ENCODE results near the gene SCGB1D2. TPM values are rescaled to one million over a fixed set of nuclear protein-coding genes. Genes with fewer than 3 reads are reported as not detected.
"Not testable (repeated sequence)": the region's sequence is repeated elsewhere in the genome, so short reads cannot be mapped to it uniquely, and the experiment has no call there.

Gene SCGB1D2
- not detected for total RNA-seq

DNA sequence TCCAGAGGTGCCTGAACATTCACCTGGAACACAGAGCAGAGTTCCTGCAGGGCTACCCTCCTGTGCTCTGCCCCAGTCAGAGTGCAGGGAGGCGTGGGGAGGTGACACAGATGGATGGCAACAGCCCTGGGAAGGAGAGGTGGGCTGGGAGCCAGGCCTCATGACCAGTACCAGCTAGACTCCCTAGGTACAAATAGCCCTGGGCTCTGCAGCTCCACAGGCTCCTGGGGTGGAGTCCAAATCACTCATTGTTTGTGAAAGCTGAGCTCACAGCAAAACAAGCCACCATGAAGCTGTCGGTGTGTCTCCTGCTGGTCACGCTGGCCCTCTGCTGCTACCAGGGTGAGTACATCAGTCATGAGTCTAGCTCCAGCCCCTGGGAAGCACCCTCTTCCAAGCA lies at the start of gene SCGB1D2:
Gene SCGB1D2, plus strand, starts transcription at position 219 of the 400 bp plus-strand sequence. Its CDS starts 69 bp downstream, at position 288.
- 4 to 19% methylated on average over 3 of the region's 3 CpGs for WGBS, 2 donors
- DNase-seq (peak; percentile 53 to 84 (median 77)), ATAC-seq (peak; percentile 89)
- Histone ChIP-seq H3K4me3 (no peak within 1 kb of the TSS), H3K4me1 (peaks cover 4% of the 10 kb centered on the region), H3K36me3 (replicated peaks in 1 of 2; ENCODE audit: insufficient read depth in 1 of 2, low read depth in 2 of 2) (no peaks in the 10 kb centered on the region), H3K27me3 (no peaks in the 10 kb centered on the region), H3K9me3 (no peaks in the 10 kb centered on the region), H3K27ac (peak within 1 kb of the TSS in 3 of 4 donors; percentile 3 to 36 (median 28))
- intact Hi-C loops (cut with DNase I): no loop called here
- TF ChIP-seq POLR2A (IDR thresholded peaks at IDR 0.05): no peak
- no peak for TF ChIP-seq CTCF (IDR thresholded peaks at IDR 0.05)

DNA sequence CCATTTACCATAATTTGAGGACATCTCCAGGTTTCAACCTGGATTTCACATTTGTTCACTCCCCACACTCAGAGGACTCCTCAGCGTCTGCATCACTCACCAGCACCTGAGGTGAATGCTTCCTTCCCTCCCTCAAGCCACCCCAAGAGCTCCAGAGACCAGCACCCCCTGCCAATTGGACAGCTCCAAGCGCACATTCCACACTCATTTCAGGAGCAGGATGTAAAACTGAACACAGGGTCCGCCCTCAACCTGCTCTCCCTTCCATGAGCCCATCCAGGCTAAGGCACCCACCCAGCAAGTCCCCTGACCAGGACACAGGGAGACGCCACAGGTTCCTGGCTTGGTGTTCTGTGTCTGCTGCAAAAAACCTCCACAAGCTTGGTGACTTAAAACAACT lies 48.1 kb upstream of the SCGB1D2 start:
- Histone ChIP-seq H3K27ac (no peak overlapping the region), H3K4me1 (no peaks in the 10 kb centered on the region), H3K27me3 (no peaks in the 10 kb centered on the region), H3K4me3 (no peak overlapping the region), H3K36me3 (replicated peaks in 1 of 2; ENCODE audit: insufficient read depth in 1 of 2, low read depth in 2 of 2) (no peaks in the 10 kb centered on the region), H3K9me3 (no peaks in the 10 kb centered on the region)
- no peak for TF ChIP-seq POLR2A (IDR thresholded peaks at IDR 0.05)
- no peak for TF ChIP-seq CTCF (IDR thresholded peaks at IDR 0.05)
- WGBS, 2 donors: 66 to 70% methylated on average over 4 of the region's 4 CpGs
- ATAC-seq (no peak), DNase-seq (no peak)
- intact Hi-C loops (cut with DNase I): no loop called here

- intact Hi-C loops (cut with DNase I); H3K27me3 ChIP-seq; H3K9me3 ChIP-seq; H3K36me3 ChIP-seq (replicated peaks in 1 of 2; ENCODE audit: insufficient read depth in 1 of 2, low read depth in 2 of 2); H3K27ac ChIP-seq; DNase-seq; H3K4me1 ChIP-seq; H3K4me3 ChIP-seq; ATAC-seq: not testable (repeated sequence)
- 9% methylated on average over 4 of the region's 9 CpGs; no CpG with 5 or more reads in 1 of the 2 donors for WGBS, 2 donors
Observed at GRCh38 chr11:62195010-62195409, 47.0 kb upstream of the SCGB1D2 start.

GRCh38 chr11:62195945-62196344 lies 46.1 kb upstream of the SCGB1D2 start:
- Histone ChIP-seq H3K36me3 (replicated peaks in 1 of 2; ENCODE audit: insufficient read depth in 1 of 2, low read depth in 2 of 2) (no peaks in the 10 kb centered on the region), H3K4me1 (no peaks in the 10 kb centered on the region), H3K9me3 (no peaks in the 10 kb centered on the region), H3K4me3 (no peak overlapping the region), H3K27ac (no peak overlapping the region), H3K27me3 (no peaks in the 10 kb centered on the region)
- peak in 1 of 7 experiments; percentile 5 for TF ChIP-seq CTCF (IDR thresholded peaks at IDR 0.05)
- no peak for TF ChIP-seq POLR2A (IDR thresholded peaks at IDR 0.05)
- 62 to 72% methylated on average over 7 of the region's 7 CpGs for WGBS, 2 donors
- ATAC-seq (no peak), DNase-seq (no peak)
- intact Hi-C loops (cut with DNase I): no loop called here

DNA sequence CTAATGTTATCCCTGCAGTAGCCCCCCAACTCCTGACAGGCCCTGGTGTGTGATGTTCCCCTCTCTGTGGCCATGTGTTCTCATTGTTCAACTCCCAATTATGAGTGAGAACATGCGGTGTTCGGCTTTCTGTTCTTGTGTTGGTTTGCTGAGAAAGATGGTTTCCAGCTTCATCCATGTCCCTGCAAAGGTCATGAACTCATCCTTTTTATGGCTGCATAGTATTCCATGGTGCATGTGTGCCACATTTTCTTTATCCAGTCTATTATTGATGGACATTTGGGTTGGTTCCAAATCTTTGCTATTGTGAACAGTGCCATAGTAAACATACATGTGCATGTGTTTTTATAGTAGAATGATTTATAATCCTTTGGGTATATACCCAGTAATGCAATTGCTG lies 44.6 kb upstream of the SCGB1D2 start:
- H3K27ac ChIP-seq; H3K36me3 ChIP-seq (replicated peaks in 1 of 2; ENCODE audit: insufficient read depth in 1 of 2, low read depth in 2 of 2); intact Hi-C loops (cut with DNase I); DNase-seq; H3K9me3 ChIP-seq; ATAC-seq; H3K4me1 ChIP-seq; H3K27me3 ChIP-seq; H3K4me3 ChIP-seq: not testable (repeated sequence)
- WGBS, 2 donors: 87 to 89% methylated on average over 2 of the region's 2 CpGs

DNA sequence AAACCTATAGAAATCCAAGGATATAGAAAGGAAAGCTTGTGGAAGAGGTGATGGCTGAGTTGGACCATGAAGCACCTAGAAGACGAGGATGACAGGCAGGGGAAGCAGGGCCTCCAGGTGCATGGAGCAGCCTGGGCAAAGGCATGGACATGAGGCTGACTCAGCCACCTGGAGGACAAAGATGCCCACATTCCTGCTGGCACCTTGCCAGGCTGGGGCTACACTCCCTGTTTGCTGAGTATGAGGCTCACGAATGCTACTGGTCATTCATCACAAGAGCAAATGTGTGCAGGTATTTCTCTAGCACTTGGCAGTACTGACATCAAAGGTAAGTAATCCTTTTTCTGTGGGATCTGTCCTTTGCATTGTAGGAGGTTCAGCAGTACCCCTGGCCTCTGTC lies 40.7 kb upstream of the SCGB1D2 start:
- H3K4me1 ChIP-seq: no peaks in the 10 kb centered on the region
- no peak overlapping the region for H3K4me3 ChIP-seq
- no peaks in the 10 kb centered on the region for H3K27me3 ChIP-seq
- no peaks in the 10 kb centered on the region for H3K9me3 ChIP-seq
- DNase-seq: peak in 1 of 4 donors; percentile 10
- H3K36me3 ChIP-seq (replicated peaks in 1 of 2; ENCODE audit: insufficient read depth in 1 of 2, low read depth in 2 of 2): no peaks in the 10 kb centered on the region
- WGBS, 2 donors: 44 to 45% methylated on average over 2 of the region's 2 CpGs
- TF ChIP-seq POLR2A (IDR thresholded peaks at IDR 0.05) (no peak), CTCF (IDR thresholded peaks at IDR 0.05) (no peak)
- no peak overlapping the region for H3K27ac ChIP-seq
- intact Hi-C loops (cut with DNase I): no loop called here
- no peak for ATAC-seq
